Amniotic epithelial cell (primary cell): ENCODE results near the gene KRAS.

Source experiments
- DNase-seq: peaks from one replicate; pipeline ENCODE4 v3.0.0-alpha.2; 2010; ENCODE audit warnings: low read depth

Gene KRAS

DNA sequence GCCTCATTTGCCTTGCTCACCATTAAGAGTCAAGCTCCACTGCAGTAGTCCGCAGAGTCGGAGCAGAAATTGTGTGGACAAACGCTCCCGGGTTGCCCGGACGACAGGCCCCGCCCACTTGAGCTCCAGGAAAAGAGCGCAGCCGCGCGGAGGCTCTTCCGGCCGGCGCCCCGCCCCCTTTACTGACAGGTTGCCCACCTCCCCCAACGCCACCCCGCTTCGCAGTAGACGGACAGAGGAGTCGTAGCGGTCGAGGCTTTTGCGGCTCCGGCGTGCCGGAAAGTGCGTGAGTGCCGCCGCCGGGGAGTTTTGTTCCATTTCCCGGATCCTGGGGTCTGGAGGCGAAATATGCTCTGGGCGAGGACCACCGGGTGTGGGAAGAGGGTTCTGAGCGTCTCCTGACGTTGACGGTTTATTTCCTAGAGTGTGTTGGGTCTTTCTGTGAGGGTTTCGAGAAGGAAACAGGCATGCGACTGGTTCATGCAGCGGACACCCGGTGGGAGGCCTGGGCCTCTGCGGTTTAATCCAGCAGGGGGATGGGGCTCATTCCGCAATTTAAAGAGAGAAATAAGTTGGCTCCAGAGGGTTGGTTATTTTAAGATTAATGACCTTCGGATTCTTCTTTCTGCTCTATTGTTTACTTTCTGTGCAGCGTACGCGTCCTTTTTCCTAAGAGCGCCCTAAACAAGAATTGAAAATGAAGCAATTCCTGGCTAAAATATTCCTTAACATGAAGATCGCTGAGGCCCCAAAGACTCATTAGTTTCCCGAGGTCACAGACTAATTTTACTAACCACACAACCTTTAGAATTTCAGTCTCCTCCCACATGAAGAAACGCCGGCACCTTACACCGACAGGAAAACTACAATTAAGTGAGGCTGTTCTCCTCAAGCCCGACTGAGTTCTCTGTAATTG is 55.4 kb downstream of the KRAS start, which contains the start of the genes DNAI7 and ETFRF1:
TSS of gene DNAI7 (minus strand) at position 105 of the 916 bp plus-strand sequence. CDS start at position 23, 82 bp downstream.
TSS of gene ETFRF1 (plus strand) at position 182 of the 916 bp plus-strand sequence. CDS start 8,720 bp downstream, outside the sequence.
- DNase-seq, result peak; percentile 90

DNA sequence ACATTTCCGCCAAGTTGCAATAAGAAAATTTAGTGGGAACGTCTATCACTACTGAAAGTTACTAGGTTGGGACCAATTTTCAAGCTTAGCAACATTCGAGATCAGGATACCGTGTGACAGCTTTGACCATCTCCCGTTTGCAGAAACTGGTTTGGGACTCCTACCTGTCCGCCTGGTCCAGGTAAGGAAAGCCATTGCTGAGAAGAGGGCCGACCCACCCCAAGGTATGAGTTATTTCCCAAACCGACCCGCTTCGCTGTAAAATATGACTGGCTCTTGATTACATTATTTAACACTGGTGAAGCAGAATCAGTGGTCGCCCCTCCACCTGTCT is 56.0 kb downstream of the KRAS start:
- DNase-seq, result no peak

GRCh38 chr12:25194214-25194613 is 56.5 kb downstream of the KRAS start:
- no peak for DNase-seq

- DNase-seq, result no peak
Observed at GRCh38 chr12:25190793-25191192, 59.9 kb downstream of the KRAS start.

DNA sequence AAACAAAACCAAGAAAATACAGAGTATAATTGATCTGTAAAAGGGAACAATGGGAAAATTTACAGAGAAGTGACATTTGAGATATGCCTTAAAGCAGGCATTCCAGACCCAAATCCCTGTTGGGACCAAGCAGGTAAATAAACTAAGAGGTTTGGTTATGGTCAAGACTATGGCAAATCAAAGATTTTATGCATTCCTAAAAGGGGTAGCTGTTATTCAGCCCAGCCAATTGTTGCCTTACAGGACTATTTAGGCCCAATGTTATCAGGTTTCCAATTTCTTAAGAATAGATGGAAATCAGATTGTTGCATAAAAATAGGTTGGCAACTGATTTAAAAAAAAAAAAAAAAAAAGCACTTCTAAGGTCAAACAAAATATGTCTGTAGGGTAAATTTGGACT is 61.1 kb downstream of the KRAS start:
- no peak for DNase-seq

DNA sequence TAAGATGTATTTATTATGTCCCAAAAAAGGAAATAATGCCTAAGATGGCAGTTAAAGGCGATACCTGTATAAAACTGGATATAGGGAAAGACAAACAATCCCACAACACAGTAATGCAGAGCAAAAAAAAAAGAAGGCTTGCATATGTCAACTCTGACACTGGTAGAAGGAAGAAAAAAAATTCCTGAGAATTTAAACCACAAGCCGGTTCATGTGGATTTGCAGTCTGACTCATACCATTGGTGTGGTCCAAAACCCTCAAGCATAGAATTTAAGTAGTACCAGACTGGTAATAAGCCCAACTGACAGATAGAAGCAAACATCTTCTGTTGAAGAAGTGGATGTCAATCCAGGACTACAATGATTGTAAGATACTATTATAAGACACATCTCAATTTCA is 62.9 kb downstream of the KRAS start:
- peak; percentile 94 for DNase-seq

DNA sequence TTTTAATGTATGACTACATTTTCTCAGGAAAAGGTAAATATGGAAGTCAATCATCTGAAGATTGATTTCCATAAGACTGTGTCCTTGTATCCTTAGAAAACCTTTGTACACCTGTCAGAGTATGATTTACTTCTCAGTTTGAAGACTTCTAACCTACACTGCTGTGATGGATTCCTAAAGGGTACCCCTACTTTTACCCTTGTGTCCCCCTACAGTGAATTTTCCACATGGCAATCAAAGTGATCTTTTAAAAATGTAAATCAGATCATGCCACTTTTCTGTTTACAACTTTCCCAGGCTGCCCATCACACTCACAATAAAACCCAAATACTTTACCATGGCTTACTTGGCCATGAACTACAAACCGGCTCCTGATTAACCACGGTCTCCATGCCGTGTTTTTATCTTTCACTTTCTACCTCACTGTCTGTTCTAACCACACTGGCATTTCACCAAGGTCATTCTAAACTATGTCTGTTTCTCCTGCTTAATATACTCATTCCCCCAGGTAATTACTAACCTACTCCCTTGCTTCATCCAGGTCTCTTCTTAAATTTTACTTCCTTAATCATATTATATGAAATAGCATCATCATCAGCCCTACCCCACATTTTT is 63.8 kb downstream of the KRAS start:
- DNase-seq, result peak; percentile 77

DNA sequence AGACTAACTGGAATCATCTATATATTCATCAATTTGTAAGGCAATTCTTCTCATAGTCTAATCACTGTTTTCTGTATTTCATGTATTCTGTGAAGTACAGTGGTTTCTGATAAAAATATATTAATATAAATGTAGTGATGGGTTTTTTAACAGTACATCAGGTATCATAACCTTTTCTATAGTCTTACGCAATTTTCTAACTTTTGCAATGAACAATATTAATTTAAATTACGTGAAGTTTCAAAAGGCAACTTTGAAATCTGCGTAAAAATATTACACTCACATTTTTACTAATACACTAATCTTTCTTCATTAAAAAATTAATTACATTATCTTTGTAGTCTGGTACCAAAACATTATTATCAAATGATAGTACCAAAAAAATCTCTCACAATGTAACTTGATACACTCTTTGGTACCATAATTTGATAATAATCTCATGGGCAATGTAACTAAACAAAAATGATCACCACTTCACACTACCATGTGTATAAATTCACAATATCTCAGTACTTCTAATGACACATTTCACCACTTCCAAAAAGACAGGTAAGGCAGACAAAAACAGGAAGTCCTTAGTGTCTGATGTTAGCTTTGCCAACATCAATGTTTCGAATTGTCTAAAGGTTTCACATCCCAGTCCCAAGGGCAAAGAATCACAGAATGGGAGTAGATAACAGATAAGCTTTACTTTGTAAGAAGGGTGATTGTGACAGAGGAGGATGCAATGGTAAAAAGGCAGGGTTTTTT is 64.5 kb downstream of the KRAS start:
- DNase-seq, result no peak

DNA sequence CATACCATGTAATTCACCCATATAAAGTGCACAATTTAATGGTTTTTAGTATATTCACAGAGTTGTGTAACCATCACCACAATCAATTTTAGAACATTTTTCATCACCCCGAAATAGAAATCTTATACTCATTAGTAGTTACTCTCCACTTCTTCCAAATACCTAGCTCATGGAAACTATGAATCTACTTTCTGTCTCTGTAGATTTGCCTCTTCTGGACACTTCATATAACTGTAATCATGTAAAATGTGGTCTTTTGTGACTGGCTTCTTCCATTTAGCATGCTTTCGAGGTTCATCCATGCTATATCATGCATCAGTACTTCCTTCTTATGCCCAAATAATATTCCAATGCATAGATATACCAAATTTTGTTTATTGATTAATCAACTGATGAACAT is 66.6 kb downstream of the KRAS start:
- no peak for DNase-seq

- DNase-seq, result no peak
Observed at GRCh38 chr12:25182765-25183164, 68.0 kb downstream of the KRAS start.

DNA sequence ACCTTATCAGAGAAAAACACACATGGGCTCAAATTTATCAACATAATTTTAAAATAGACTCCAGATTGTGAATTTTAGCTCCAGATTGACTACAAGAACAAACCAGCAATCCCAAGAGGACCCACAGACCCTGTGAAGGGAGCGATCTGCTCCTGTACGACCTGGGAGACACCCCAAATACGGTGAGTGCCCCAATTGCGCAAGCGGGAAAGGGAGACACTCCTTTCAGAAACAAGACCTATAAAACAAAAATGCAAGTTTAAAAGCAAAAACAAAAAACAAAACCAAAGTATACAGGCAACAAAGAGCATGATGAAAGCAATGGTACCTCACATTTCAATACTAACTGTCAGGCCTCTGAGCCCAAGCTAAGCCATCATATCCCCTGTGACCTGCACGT is 87.9 kb downstream of the KRAS start:
- DNase-seq, result no peak

DNA sequence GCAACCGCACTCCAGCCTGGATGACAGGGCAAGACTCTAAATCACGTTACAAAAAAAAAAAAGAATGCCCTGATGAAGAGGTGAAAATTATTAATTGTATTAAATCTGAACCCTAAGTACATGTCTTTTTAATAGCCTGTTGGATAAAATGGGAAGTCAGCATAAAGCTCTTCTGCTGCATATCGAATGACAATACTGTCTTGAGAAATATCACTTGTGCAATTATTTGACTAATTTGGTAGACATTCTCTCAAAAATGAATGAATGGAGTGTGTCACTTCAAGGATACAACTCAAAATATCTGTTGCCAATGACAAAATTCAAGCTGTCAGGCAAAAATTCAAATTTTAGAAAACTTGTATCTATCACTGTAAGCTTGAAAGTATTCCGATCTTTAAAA is 94.7 kb downstream of the KRAS start:
- no peak for DNase-seq

GRCh38 chr12:25155022-25155576 is 95.6 kb downstream of the KRAS start:
- peak; percentile 38 for DNase-seq
